GM19025 (cell line): ENCODE data around the gene APOBEC3A.
"Not testable (repeated sequence)": the region's sequence is repeated elsewhere in the genome, so short reads cannot be mapped to it uniquely, and the experiment has no call there.

Experiments used
- ATAC-seq: cut with Tn5 transposase; IDR thresholded peaks from one replicate; pipeline ENCODE4 v1.9.1; 2021; ENCODE audit warnings: mild to moderate bottlenecking, low read depth, moderate library complexity; ENCODE audit not compliant: unreplicated experiment

The APOBEC3A gene

DNA sequence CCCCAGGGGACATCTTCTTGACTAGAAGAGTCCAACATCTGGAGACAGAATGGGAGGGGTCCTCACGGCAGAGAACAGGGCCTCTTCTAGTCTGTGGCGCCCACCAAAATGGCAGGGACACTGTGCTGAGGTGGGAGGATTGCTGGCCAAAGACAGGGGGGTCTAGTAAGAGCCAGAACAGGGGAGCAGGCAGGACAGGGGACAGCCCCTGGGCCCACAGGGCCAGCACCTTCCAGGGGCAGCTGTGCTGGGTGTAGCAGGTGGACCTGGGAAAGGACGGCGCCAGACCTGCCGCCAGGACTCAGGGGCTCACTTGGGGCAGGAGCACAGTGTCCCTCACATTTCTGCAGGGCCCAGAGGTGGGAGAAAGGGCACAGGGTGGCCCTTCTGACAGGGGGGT is 858 bp upstream of the APOBEC3A start:
- no peak for ATAC-seq

DNA sequence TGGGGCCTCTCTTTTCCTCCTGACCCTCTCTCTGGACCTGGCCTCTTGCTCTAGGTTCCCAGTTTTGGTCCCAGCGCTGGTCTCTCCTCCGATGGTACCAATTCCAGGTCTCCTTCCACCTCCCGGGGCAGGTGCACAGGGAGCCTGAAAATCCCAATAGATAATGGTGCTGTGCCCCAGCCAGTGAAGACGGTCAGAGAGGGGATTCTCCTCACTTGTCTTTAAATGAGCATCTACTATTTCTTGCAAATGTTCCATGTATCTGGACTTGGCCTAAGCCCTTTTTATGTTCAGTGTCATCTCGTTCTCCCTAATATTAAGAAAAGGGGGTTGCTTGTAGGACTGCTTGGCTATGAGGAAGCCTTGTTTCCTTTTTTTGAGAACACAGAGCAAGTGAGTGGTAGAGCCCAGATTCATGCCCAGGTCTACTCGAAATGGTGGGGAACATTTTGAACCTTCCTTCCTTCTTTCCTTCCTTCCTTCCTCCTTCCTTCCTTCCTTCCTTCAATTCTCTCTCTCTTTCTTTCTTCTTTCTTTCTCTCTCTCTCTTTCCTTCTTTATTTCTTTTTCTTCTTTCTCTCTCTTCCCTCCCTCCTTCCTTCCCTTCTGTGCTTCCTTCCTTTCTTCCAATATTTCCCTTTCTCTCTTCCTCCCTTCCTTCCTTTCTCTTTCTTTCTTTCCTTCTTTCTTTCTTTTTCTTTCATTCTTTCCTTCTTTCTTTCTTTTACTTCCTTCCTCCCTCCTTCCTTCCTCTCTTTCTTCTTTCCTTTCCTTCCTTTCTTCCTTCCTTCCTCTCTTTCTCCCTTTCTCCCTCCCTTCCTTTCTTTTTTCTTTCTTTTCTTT is 620 bp downstream of the APOBEC3A start:
- ATAC-seq, result no peak

DNA sequence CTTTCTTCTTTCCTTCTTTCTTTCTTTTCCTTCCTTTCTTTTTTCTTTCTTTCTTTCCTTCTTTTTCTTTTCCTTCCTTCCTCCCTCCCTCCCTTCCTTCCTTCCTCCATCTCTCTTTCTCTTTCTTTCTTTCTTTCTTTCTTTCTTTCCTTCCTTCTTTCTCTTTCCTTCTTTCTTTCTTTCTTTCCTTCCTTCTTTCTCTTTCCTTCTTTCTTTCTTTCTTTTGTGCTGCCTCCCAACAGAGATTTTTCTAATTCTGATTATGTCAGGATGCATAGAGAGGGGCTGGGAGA is 1.2 kb downstream of the APOBEC3A start:
- not testable (repeated sequence) for ATAC-seq

DNA sequence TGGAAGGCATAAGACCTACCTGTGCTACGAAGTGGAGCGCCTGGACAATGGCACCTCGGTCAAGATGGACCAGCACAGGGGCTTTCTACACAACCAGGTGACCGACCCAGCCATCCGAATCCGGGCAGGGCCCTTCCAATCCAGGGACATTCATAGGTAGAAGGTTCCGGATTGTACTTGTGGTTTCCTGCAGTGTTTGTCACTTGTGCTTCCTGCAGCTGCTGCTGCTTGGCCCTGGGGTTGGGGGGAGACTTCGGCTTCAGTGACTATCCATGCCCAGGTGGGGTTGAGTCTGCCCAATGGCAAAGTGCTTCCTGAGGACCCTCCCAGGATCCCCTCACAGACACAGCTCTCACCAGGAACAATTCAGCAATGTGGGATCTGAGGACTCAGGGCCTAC is 2.2 kb downstream of the APOBEC3A start:
- no peak for ATAC-seq

DNA sequence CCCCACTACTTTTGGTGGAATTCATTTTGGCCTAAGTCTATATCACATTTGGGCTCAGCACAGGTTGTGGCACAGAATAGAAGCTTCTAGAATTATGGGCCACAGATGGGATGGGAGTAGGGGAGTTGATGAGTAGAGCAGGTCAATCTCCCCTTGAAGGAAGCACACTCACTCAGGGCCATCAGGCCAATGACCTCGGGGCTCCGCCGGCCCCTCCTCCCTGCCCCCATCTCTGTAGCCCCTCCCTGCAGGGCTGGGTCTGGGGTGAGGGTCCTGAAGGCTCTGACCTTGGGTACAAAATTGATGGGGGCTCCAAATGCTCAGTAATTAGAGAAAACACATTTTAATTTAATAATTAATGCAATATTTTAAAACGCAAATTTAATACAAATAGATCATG is 3.3 kb downstream of the APOBEC3A start:
- ATAC-seq, result not testable (repeated sequence)

DNA sequence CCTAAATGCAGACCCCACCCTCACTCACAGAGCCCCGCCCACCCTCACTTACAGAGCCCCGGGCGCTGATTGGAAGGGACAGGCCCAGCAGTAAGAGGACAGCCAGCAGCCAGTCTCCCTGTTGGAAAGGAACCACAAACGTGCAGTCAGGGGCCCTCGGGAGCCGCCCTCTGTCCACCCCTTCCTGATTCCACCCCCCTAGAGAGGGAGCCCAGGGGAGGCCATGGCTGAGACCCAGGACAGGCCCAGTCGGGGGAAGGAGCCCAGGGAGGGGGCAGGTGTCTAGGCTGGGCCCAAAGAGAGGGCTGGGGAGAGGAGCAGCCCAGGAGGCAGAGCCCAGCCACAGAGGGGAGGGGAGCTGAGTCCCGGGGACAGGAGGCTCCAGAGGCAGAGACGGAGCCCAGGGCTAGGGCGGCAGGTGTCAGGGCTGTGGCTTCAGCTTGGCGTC is 5.9 kb downstream of the APOBEC3A start:
- ATAC-seq, result not testable (repeated sequence)

DNA sequence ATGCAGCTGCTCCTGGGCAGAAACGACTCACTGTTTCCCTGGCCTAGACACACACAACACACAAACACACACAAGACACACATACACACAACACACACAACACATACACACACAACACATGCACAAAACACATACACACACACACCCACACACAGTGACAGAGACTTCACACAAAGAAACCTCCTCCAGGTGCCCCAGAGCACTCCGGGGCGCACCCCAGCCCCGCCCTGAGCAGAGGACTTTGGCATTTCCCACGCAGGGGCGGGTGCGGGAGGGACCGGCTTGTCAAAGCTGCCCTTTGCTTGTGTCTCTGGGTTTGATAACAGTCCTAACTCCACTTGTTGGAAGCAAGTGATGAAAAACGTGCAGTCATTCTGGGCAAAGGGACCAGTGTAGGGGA is 6.5 kb downstream of the APOBEC3A start:
- no peak for ATAC-seq

DNA sequence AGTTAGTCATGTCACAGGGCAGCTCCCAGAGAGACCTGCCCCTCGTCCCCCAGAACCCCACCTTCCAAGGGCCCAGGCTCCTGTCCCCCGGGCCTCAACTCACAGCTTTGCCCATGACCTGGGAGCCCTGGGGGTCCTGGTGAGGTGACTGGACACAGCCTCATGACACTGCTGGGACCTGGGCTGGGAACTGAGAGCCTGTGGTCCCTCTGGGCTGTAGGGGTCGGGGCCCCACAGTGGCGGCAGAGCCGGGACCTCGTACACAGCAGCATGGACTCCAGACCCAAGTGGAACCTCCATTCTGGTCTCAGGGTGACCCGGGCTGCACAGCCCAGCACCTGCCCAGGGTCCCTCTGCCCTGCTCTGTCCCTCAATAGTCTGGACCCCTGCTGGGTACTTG is 6.9 kb downstream of the APOBEC3A start:
- no peak for ATAC-seq

DNA sequence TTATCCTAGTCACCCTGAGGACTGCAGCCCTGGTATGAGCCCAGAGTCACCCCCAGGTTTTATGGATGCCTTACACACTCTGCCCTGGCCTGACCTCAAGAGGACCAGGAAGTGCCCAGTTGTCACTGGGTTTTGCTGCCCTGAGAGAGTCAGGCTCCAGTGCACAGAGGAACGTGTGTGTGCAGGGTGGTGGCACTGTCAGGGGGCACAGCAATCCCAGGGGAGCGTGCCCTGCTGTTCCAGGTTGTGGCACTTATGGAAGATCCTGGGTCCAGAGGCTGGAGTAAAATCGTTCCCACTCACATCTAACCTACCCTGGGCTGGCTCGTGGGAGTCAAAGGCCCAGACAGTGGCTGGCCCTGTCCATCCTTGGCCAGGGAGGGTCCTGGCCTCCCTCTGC is 7.6 kb downstream of the APOBEC3A start:
- ATAC-seq, result no peak

DNA sequence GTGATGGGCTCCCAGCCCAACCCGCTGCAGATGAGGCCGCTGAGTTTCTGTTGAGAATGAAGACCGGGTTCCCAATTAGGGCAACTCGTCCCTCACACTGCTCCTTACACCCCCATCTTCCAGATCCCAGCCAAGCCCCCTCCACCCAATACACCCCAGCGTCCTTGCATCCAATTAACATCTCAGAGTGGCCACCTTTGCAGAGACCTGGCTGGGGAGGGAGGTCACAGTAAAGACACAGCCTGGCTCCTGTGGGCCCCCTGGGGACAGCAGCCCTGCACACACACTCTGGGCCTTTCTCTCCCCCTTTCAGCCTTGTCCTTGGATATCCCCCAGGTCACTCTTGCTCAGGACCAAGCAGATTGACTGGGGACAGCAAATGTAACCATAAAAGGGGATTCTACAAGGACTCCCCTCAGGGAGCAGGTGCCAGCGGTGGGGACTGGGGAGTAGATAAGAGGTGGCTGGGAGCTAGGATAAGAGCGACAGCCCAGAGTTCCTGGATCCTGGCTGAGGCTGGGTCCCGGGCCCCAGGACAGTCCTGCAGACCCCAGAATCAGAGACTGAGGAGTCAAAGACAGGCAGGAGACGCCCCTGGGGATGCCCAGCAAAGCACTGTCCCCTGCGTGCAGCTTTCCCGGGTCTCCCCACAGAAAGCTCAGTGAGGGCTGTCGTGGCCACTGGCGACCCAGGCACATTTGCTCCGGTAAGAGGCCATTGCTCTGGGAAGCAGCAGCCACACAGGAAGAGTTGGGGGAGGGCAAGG is 8.4 kb downstream of the APOBEC3A start:
- no peak for ATAC-seq

DNA sequence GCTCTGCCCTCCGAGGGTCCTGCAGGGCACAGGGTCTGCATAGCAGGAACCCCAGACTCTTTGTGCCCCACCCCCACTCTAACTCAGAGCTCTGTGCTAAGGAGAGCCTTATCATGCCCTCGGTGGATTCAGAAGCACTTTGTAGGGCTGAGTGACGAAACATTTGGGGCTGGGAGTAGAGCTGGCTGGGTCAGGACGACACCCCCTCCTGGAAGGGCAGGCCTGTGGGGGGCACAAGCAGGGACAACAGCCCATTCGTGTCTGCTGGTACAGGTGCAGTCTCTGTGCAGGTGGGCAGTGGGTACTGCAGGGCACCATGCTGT is 8.9 kb downstream of the APOBEC3A start:
- ATAC-seq, result no peak

DNA sequence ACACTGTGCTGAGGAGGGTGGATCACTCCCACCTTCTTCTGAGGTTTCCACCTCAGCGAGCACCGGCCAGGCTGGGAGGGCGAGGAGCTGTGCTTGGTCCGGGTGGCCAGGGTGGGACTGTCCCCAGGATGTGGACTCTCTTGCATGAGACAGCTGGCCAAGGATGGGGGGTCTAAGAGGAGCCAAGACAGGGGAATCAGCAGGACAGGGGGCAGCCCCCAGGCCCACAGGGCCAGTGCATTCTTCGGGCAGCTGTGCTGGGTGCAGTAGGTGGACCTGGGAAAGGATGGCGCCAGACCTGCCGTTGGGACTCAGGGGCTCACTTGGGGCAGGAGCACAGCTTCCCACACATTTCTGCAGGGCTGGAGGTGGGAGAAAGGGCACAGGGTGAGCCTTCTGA is 9.5 kb downstream of the APOBEC3A start:
- ATAC-seq, result no peak

DNA sequence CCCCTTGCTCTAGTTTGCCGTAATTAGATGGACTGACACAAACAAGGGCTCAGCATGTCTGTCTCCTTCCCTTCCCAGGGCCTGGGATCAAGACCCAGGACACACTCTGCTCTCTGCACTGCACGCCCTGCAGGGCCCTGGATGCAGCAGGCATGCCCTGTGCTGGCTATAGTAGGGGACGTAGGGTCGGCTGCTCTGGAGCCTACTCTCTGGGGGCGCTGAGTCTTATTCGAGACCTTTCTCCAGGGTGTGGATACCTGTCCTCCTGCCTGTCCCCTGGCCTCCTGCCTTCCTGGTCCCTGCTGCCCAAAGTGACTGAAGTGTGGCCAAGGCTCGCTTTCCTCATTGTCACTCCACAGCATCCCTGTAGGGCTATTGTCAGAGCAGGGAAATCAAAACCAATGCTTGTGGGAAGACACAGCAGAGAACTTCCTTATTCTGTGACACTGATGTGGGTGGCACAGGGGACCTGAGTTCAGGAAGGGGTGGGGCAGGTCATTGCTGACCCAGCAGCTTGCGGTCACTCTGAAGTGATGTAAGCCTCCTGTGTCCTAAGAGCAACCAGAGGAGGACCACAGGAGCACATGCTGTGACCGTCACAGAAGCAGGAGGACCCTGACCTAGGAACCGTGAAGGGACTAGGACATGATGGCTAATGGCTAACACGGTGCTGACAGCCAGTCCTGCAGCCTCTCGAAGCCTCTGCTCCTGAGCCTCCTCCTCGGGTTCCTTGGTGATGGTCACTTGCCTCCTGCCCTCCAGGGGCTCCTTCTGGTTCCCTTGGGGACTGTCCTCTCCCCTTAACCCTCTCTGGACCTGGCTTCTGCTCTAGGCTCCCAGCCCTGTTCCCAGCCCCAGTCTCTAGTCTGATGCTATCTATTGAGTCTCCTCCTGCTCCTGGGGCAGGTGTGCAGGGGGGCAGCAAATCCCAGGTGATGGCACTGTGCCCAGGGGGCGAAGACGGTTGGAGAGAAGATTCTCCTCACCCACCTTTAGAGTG is 10.3 kb downstream of the APOBEC3A start:
- no peak for ATAC-seq

DNA sequence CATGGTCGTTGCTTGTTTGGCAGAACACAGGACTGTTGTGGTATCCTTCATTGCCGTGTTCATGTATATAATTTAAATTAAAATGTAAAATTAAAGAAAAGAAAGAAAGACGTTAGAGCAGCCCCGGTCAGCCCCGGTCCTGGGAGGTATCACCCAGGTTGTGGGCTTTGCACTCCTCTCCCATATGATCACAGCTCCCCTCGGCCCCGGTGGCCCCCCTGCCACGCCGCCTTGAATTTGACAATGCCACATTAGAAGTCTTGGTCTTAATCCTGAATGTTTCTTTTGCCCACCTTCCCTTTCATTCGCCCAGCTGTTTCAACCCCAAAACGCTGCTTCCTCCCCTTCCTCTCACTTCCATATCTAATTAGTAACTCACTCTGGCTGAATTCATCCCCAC is 11.4 kb downstream of the APOBEC3A start:
- no peak for ATAC-seq

DNA sequence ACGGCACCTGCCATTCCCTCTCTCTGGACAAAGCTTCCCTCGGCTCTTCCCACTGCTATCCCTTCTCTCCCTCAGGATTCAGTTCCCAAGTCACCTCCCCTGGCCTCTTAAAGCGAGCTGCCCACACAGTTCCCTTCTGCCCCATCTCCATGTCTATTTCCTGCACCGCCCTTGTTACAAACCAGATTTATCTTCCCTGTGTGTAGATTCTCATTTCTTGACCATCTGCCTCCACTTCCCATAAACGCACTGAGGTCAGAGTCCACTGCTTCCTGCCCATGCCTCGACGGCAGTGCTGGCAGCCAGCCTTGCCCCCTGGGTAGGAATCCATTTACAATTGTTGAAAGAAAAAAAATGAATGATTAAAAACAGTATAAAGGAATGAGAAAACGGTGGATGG is 13.1 kb downstream of the APOBEC3A start:
- no peak for ATAC-seq

DNA sequence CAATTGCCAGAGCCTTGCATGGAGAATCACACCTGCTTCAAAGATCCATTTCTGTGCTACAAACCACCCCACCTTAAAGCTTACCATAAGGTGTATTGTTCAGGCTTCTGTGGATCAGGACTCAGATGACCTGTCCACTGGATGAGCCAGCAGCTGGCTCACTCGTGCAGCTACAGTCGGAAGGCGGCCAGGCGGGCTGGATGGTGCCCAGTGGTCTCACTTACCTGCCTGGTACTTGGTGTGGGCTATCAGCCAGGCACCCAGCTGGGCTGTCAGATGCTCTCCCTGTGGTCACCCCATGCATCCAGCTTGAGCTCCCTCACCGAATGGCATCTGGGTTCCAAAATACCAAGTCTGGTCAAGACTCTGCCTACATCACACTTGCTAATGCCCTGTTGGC is 13.8 kb downstream of the APOBEC3A start:
- no peak for ATAC-seq

DNA sequence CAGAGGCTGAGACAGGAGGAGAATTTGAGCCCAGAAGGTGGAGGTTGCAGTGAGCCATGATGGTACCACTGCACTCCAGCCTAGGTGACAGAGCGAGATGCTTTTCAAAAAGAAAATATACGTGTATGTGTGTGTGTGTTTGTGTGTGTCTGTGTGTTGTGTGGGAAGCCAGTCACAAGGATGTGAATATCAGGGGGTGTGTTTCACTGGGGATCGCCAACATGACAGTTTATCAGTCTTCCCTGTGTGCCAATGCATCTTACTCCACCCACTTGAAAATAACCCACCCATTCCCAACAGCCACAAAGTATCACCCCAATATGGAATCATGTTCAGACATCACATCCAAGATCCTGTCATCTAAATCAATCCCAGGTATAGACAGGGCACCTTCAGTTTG is 14.4 kb downstream of the APOBEC3A start:
- ATAC-seq, result no peak

DNA sequence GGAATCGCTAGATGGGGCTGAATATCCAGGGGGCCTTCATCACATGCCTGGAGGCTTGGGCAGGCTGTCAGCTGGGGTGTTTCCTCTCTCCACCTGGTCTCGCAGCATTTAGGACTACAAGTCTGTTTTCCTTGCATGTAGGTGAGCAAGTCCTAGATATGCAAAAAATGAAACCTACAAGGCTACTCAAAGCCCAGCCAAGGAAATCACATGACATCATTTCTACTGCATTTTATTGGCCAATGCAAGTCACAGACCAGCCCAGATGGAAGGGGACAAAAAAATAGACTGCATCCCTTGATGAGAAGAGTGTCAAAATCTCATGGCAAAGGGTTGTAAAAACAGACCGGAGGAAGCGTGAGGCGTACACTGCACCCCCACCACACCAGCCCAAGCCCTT is 15.1 kb downstream of the APOBEC3A start:
- ATAC-seq, result no peak

DNA sequence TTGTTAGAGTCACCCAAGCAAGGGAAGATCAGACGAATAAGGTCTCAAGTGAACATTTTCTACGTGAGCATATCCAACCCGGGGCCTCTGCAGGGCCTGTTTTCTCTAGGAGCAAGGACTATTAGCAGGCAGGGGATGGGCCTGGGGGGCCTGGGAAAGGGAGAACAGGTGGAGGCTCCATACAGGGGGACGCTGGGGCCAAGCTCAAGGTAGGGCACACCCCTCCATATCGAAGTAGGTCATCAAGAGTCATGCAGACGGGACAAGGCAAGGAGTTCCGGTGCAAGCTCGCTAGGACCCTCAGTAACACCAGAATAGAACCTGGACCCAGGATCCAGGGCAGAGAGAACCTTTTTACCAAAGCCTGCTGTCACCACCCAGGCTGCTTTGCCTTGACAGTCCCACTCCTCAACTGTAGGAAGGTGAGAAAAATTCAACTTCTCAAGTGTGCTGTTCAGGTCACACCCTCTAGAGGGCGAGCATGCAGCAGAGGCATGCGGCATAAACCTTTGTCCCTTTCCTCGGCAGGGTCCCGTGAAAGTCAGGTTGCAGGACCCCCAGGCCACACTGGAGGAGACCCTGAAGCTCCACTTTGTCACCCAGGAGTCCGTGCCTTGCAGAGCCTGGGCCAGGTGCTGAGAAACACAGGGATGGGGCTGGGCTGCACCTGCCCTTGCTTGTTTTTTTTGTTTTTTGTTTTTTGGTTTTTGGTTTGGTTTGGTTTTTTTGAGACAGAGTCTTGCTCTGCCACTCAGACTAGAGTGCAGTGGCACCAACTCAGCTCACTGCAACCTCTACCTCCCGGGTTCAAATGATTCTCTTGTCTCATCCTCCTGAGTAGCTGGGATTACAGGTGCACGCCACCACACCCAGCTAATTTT is 16.1 kb downstream of the APOBEC3A start:
- no peak for ATAC-seq

DNA sequence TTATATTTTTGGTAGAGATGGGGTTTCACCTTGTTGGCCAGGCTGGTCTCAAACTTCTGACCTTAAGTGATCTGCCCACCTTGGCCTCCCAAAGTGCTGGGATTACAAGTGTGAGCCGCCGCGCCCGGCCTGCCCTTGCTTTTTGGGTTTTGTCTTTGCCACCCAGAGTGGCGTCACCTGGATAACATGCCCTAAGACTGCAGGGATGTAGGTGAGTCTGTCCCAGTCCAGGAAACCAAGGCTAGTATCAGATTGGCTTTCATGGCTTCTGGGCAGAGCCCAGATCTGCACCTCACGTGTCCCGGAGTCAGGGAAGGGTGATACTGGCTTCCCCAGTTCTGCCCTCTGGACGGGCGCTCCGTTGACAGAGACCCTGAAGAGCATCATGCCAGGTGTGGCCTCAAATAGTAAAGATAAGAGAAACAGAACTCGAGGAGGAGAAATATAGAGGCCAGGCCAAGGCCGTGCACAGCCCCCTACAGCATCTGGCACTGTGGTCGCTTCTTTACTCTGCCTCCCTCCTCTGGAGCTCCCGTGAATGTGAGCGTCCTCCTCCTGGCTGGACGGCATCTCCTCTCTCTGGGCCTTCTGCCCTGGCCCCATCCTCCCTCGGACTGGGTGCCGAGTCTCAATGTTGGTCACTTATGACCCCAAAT is 16.9 kb downstream of the APOBEC3A start:
- no peak for ATAC-seq
